HEK293 (cell line): ENCODE measurements around the gene SLC25A42.

ENCODE experiments used
- CTCF ChIA-PET: fragments of 350-600 bp; formaldehyde crosslinking; extraction: SDS; loops from one replicate; lab custom pipeline; 2021; ENCODE audit warnings: antibody characterized with exemption; lab: Yijun Ruan, JAX
- POLR2A ChIA-PET: fragments of 300-600 bp; formaldehyde crosslinking; extraction: SDS; loops from one replicate; lab custom pipeline; 2020; ENCODE audit warnings: antibody characterized with exemption, inconsistent platforms; lab: Yijun Ruan, JAX
- H3K27ac ChIP-seq: fragments of 200-500 bp; sonication (Bioruptor generic); 2 replicates; pipeline ENCODE4 v1.5.1; 2014; ENCODE audit warnings: low read depth, low read length, control low read depth, inconsistent platforms; ENCODE audit errors: extremely low read depth
- H3K36me3 ChIP-seq, 2 experiments: fragments of 200-500 bp in 1 of 2; sonication (Bioruptor generic) in 1 of 2; 1 replicate in 1 of 2; 2 replicates in 1 of 2; pipeline ENCODE4 v1.5.1; 2014 to 2017; ENCODE audit warnings: inconsistent platforms in 2 of 2, low read length in 2 of 2; ENCODE audit not compliant: control insufficient read depth in 2 of 2, insufficient read depth in 1 of 2
- H3K4me1 ChIP-seq: fragments of 200-500 bp; sonication (Bioruptor generic); 2 replicates; pipeline ENCODE4 v1.5.1; 2014; ENCODE audit warnings: mild to moderate bottlenecking, low read length, inconsistent platforms; ENCODE audit not compliant: control insufficient read depth, insufficient read depth
- H3K4me3 ChIP-seq: 2 replicates; pipeline ENCODE4 v1.5.1; 2011; ENCODE audit warnings: low read depth, mild to moderate bottlenecking, control low read depth, low read length, moderate library complexity
- H3K9me3 ChIP-seq: fragments of 200-500 bp; sonication (Bioruptor generic); 2 replicates; pipeline ENCODE4 v1.5.1; 2014; ENCODE audit warnings: low read depth, low read length, inconsistent platforms; ENCODE audit not compliant: control insufficient read depth, insufficient read depth
- EGR2 ChIP-seq: fragments of 450-650 bp; formaldehyde crosslinking; IDR thresholded peaks from 2 replicates; pipeline ENCODE4 v1.5.1; 2016; ENCODE audit warnings: low read depth, missing biosample characterization, missing genetic modification characterization
- GLIS1 ChIP-seq: fragments of 450-650 bp; formaldehyde crosslinking; IDR thresholded peaks from 2 replicates; pipeline ENCODE4 v1.5.1; 2016; ENCODE audit warnings: missing biosample characterization, missing genetic modification characterization
- PRDM10 ChIP-seq: fragments of 450-650 bp; formaldehyde crosslinking; IDR thresholded peaks from 2 replicates; pipeline ENCODE4 v1.5.1; 2016; ENCODE audit warnings: missing biosample characterization, missing genetic modification characterization
- REPIN1 ChIP-seq: fragments of 450-650 bp; formaldehyde crosslinking; IDR thresholded peaks from 2 replicates; pipeline ENCODE4 v1.5.1; 2017; ENCODE audit warnings: missing biosample characterization, missing genetic modification characterization, low read depth
- WT1 ChIP-seq: fragments of 450-650 bp; formaldehyde crosslinking; IDR thresholded peaks from 2 replicates; pipeline ENCODE4 v1.5.1; 2016; ENCODE audit warnings: missing biosample characterization, missing genetic modification characterization
- ZBTB11 ChIP-seq: fragments of 450-650 bp; formaldehyde crosslinking; conservative IDR thresholded peaks from 2 replicates; pipeline ENCODE4 v1.5.1; 2016; ENCODE audit warnings: low read depth, missing biosample characterization, missing genetic modification characterization
- ZIC2 ChIP-seq: fragments of 450-650 bp; formaldehyde crosslinking; IDR thresholded peaks from 2 replicates; pipeline ENCODE4 v1.5.1; 2016; ENCODE audit warnings: missing biosample characterization, missing genetic modification characterization
- ZNF112 ChIP-seq: fragments of 450-650 bp; formaldehyde crosslinking; IDR thresholded peaks from 2 replicates; pipeline ENCODE4 v1.5.0; 2017; ENCODE audit warnings: missing biosample characterization, missing genetic modification characterization
- ZNF132 ChIP-seq: fragments of 450-650 bp; formaldehyde crosslinking; IDR thresholded peaks from 2 replicates; pipeline ENCODE4 v1.5.1; 2017; ENCODE audit warnings: missing biosample characterization, missing genetic modification characterization, borderline replicate concordance
- ZNF335 ChIP-seq: fragments of 450-650 bp; formaldehyde crosslinking; conservative IDR thresholded peaks from 2 replicates; pipeline ENCODE4 v1.5.1; 2016; ENCODE audit warnings: missing biosample characterization, missing genetic modification characterization
- ZNF341 ChIP-seq: fragments of 450-650 bp; formaldehyde crosslinking; IDR thresholded peaks from 2 replicates; pipeline ENCODE4; 2016; ENCODE audit warnings: low read depth, missing biosample characterization, missing genetic modification characterization
- ZNF350 ChIP-seq: fragments of 450-650 bp; formaldehyde crosslinking; IDR thresholded peaks from 2 replicates; pipeline ENCODE4 v1.5.0; 2017; ENCODE audit warnings: missing biosample characterization, mild to moderate bottlenecking, missing genetic modification characterization
- ZNF473 ChIP-seq: fragments of 450-650 bp; formaldehyde crosslinking; IDR thresholded peaks from 2 replicates; pipeline ENCODE4 v1.5.1; 2017; ENCODE audit warnings: missing biosample characterization, missing genetic modification characterization
- ZNF571 ChIP-seq: fragments of 450-650 bp; formaldehyde crosslinking; IDR thresholded peaks from 2 replicates; pipeline ENCODE4 v1.5.0; 2017; ENCODE audit warnings: missing biosample characterization, missing genetic modification characterization
- ZNF621 ChIP-seq: fragments of 450-650 bp; formaldehyde crosslinking; IDR thresholded peaks from 2 replicates; pipeline ENCODE4 v1.5.1; 2017; ENCODE audit warnings: missing biosample characterization, missing genetic modification characterization
- ZNF623 ChIP-seq: fragments of 450-650 bp; formaldehyde crosslinking; IDR thresholded peaks from 2 replicates; pipeline ENCODE4 v1.5.1; 2016; ENCODE audit warnings: missing biosample characterization, missing genetic modification characterization
- ZNF624 ChIP-seq: fragments of 450-650 bp; formaldehyde crosslinking; IDR thresholded peaks from 2 replicates; pipeline ENCODE4 v1.5.1; 2017; ENCODE audit warnings: missing biosample characterization, missing genetic modification characterization
- ZNF626 ChIP-seq: fragments of 450-650 bp; sonication (Bioruptor Pico); formaldehyde crosslinking; IDR thresholded peaks from 2 replicates; pipeline ENCODE4 v1.5.1; 2018; ENCODE audit warnings: missing biosample characterization, missing genetic modification characterization, inconsistent platforms
- ZNF658 ChIP-seq: fragments of 450-650 bp; formaldehyde crosslinking; IDR thresholded peaks from 2 replicates; pipeline ENCODE4; 2016; ENCODE audit warnings: missing biosample characterization, missing genetic modification characterization
- ZNF837 ChIP-seq: fragments of 450-650 bp; formaldehyde crosslinking; IDR thresholded peaks from 2 replicates; pipeline ENCODE4 v1.5.1; 2016; ENCODE audit warnings: missing biosample characterization, missing genetic modification characterization
- ZSCAN16 ChIP-seq: fragments of 450-650 bp; formaldehyde crosslinking; IDR thresholded peaks from 2 replicates; pipeline ENCODE4 v1.5.1; 2016; ENCODE audit warnings: missing biosample characterization, missing genetic modification characterization

SLC25A42 gene

GRCh38 chr19:19059837-19060611 lies 3.8 kb upstream of the SLC25A42 start:
- POLR2A ChIA-PET: no interaction called here
- Histone ChIP-seq H3K4me3 (no peak overlapping the region), H3K9me3 (no peaks in the 10 kb centered on the region), H3K36me3 (peaks cover 0 to 40% of the 10 kb centered on the region in 2 experiments; a peak in 1 of 3 replicates), H3K27ac (no peak overlapping the region), H3K4me1 (peaks cover 11% of the 10 kb centered on the region)
- CTCF ChIA-PET: interaction anchor here (0.6 to 0.9 kb wide), 3 partner anchors 9 to 115 kb away, joined by 3 to 5 read pairs (median 4); no protein-coding TSS in a partner anchor
- TF ChIP-seq ZIC2 (tag by site-specific recombination): peak; percentile 37; the same call in 1 of the 2 replicates
- TF ChIP-seq EGR2 (tag by site-specific recombination): peak; percentile 39; the same call in 1 of the 2 replicates
- peak; percentile 78 for TF ChIP-seq GLIS1 (tag by site-specific recombination)
- peak; percentile 98 for TF ChIP-seq ZNF623 (tag by site-specific recombination)
- TF ChIP-seq ZNF626 (tag by site-specific recombination): no peak

DNA sequence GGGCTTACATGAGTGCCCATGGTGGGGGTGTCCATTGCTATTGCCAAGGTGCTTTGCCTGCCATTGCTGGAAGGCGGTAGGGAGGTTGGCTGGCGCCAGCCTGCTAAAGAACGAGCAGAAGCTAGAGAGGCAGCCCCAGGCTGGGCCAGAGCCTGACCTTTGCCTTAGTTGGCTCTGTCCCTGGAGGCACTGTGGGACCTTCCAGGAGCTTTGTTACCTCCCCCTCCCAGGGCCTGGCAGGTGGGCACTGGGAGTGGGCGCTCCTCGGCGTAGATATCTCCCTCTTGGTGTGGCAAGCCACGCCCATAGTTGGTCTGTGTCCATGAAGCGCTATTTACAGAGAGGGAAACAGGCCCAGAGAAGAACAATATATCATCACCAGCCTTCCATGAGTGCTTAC lies 2.3 kb upstream of the SLC25A42 start:
- Histone ChIP-seq H3K27ac (no peak overlapping the region), H3K36me3 (peaks cover 0 to 29% of the 10 kb centered on the region in 2 experiments; a peak in 1 of 3 replicates), H3K4me3 (no peak overlapping the region), H3K4me1 (peaks cover 11% of the 10 kb centered on the region)
- POLR2A ChIA-PET: no interaction called here
- TF ChIP-seq EGR2 (tag by site-specific recombination) (0 out of 2 replicates have a peak, but pooled peaks have one; percentile 32), ZNF341 (peak; percentile 20; the same call in 1 of the 2 replicates), ZNF350 (no peak)
- TF ChIP-seq, all 188 proteins: peak for 2
- CTCF ChIA-PET: interaction anchor here (0.6 to 2.5 kb wide), 4 partner anchors 9 to 676 kb away, joined by 3 to 10 read pairs (median 6); partner anchors contain the start of gene GDF15
- no peaks in the 10 kb centered on the region for H3K9me3 ChIP-seq

GRCh38 chr19:19062454-19063182 lies 1.2 kb upstream of the SLC25A42 start:
- POLR2A ChIA-PET: interaction anchor here (0.8 to 1.6 kb wide), 5 partner anchors 9 to 73 kb away, joined by 3 to 4 read pairs (median 3); no protein-coding TSS in a partner anchor
- no peak overlapping the region; the same call in 1 of the 2 replicates for H3K27ac ChIP-seq
- H3K36me3 ChIP-seq: peaks cover 0 to 18% of the 10 kb centered on the region in 2 experiments; a peak in 1 of 3 replicates
- H3K4me3 ChIP-seq: no peak overlapping the region
- H3K9me3 ChIP-seq: no peaks in the 10 kb centered on the region
- CTCF ChIA-PET: interaction anchor here (0.7 to 2.5 kb wide), 8 partner anchors 8 to 544 kb away, joined by 3 to 10 read pairs (median 4); no protein-coding TSS in a partner anchor
- H3K4me1 ChIP-seq: peaks cover 11% of the 10 kb centered on the region
- no peak for TF ChIP-seq ZNF571
- no peak for TF ChIP-seq ZSCAN16 (tag by site-specific recombination)
- TF ChIP-seq ZNF335: peak; percentile 84
- TF ChIP-seq ZNF658 (tag by site-specific recombination): no peak
- no peak for TF ChIP-seq REPIN1 (tag by site-specific recombination)
- TF ChIP-seq ZNF837 (tag by site-specific recombination): no peak
- peak; percentile 28; the same call in 1 of the 2 replicates for TF ChIP-seq WT1 (tag by site-specific recombination)
- TF ChIP-seq ZNF624 (tag by site-specific recombination): no peak
- TF ChIP-seq ZBTB11 (tag by site-specific recombination): no peak
- TF ChIP-seq ZNF621 (tag by site-specific recombination): no peak
- no peak for TF ChIP-seq ZNF132 (tag by site-specific recombination)
- no peak for TF ChIP-seq ZNF473 (tag by site-specific recombination)
- TF ChIP-seq PRDM10 (tag by site-specific recombination): peak; percentile 72
- no peak for TF ChIP-seq ZNF112
